GM18511 (cell line): Measurements from ENCODE around the gene LSAMP.
"Not testable (repeated sequence)": the region's sequence is repeated elsewhere in the genome, so short reads cannot be mapped to it uniquely, and the experiment has no call there.

Source experiments
- ATAC-seq: cut with Tn5 transposase; IDR thresholded peaks from one replicate; pipeline ENCODE4 v1.9.1; 2021; ENCODE audit warnings: mild to moderate bottlenecking, moderate library complexity; ENCODE audit not compliant: unreplicated experiment

Gene LSAMP

DNA sequence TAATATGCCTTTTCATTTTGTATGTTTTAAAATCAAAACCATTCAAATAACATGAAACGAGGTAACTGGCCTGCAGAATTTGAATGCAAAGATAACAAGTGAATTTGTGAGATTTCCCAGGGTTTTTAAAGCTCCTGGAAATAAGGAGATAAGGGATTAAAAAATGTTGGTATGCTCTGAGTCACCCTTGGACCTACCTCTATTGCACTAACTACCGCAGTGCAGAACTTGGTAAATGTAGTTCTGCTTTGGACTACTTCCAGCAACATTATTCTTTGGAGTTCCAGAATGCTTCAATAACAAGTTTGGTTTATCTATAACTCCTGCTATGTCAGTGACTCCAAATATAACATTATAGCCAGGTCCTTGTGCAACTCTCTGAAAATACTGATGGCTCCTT lies 620.2 kb downstream of the LSAMP start:
- ATAC-seq = no peak

- no peak for ATAC-seq
Observed at GRCh38 chr3:115823083-115823482, 622.2 kb downstream of the LSAMP start.

DNA sequence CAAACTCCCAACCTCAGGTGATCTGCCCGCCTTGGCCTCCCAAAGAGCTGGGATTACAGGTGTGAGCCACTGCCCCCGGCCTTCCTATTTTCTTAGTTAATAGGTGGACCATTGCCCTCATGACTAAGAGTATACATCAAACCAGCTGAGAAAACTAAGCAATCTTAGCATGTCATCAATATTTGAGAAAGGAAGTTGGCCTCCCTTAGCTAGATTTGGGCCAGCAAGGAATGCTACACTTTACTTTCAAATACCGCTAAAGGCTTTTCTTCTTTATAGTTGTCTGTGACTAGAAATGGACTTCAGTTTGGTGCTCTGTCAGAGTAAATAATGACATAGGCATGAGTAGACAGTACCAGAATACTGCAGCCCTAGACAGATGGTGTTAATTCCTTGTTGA lies 622.7 kb downstream of the LSAMP start:
- ATAC-seq = no peak

- ATAC-seq = peak; percentile 94
Observed at GRCh38 chr3:115819785-115820384, 625.4 kb downstream of the LSAMP start.

- ATAC-seq = peak; percentile 63
Observed at GRCh38 chr3:115814778-115815380, 630.4 kb downstream of the LSAMP start.

DNA sequence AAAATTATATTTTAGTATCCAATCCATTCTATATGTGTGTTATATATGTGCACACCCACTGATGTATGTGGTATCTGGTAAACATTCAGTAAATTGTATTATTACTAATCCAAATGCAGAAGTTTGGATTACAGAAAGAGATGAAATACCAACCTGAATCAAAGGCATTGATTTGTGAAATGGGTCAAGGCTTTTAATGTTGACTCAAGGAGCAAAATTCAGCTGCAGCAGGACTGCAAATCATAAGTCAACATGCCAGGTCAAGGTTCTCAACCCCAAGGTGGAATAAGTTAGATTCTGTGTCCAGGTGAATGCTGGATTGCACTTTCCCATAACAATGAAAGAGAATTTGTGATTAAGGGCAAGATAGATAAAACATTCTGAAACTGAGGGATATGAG lies 631.3 kb downstream of the LSAMP start:
- ATAC-seq = no peak

- ATAC-seq = no peak
Observed at GRCh38 chr3:115808816-115809215, 636.5 kb downstream of the LSAMP start.

- ATAC-seq = no peak
Observed at GRCh38 chr3:115808244-115808643, 637.0 kb downstream of the LSAMP start.

DNA sequence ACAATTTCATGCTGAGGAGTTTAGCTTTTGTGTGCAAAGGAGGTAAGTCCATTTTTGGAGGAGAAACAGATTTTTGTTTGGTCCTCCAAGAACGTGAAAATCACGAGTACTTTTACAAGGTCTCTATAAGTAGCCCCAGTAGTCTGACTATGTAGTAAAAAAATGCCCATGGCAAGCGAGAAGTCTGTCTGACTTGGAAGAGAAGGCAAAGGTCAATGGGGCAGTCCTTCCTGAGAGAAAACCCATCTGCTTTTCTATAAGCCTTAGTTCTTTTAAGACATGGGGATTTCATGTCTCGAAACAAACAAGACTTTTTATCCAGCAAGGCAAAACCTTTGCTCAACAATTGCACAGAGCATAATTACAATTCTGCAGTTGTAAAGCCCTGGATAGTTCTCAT lies 638.8 kb downstream of the LSAMP start:
- no peak for ATAC-seq

GRCh38 chr3:115805520-115805919 lies 639.8 kb downstream of the LSAMP start:
- no peak for ATAC-seq

DNA sequence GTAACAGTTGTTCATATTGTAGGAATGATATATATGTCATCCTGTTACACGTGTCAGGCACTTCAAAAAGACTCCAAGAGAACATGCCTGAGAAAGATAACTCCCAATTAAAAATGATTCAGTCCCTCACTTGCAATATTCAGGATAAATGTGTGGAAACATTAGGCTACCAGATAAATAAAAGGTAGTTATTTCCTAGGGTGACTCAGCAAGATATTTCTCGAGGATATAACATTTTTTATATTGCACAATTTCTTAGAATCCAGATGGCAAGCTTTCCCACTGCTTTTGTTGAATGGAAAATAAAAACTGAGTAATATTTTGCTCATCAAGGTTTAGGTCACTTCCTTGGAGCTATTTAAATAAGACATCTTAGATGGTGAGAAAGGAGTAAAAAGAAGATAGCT lies 640.6 kb downstream of the LSAMP start:
- ATAC-seq = no peak

DNA sequence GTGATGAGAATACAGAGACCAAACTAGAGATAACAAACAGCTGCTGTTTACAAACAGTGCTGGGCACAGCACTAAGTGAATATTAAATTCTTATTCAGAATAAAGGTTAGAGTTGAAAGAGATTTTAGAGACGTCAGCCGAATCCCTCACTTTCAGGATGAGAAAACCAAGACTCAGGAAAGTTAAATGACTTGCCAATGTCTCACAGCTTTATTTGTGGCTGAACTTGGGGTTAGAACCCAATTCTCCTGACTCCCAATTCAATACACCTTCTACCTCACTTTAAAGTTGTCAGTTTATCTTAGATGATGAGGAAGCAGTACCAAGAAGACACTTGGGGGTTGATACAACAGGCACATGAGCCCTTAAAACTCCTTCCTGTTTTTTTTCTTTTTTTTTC lies 641.1 kb downstream of the LSAMP start:
- ATAC-seq = no peak

DNA sequence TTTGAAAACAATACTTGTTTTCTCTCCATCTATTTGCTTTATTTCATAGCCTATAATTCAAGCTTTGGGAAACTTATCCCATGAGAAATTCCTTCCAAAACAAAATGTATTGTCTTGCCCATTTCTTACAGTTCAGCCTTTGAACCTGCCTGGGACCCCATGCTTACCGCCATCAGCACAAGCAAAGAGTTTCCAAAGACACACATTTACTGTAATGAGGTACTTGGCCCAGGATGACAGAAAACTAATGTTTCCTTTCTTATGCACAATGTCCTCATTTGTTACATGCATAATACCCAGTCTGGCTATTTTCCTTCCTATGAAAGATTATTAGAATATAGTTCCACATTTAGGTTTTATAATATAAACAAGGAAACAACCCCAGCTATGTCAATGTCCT lies 641.6 kb downstream of the LSAMP start:
- no peak for ATAC-seq

- ATAC-seq = no peak
Observed at GRCh38 chr3:115800489-115801075, 644.7 kb downstream of the LSAMP start.

GRCh38 chr3:115800065-115800464 lies 645.2 kb downstream of the LSAMP start:
- not testable (repeated sequence) for ATAC-seq

GRCh38 chr3:115792206-115792955 lies 652.9 kb downstream of the LSAMP start:
- peak; percentile 89 for ATAC-seq

DNA sequence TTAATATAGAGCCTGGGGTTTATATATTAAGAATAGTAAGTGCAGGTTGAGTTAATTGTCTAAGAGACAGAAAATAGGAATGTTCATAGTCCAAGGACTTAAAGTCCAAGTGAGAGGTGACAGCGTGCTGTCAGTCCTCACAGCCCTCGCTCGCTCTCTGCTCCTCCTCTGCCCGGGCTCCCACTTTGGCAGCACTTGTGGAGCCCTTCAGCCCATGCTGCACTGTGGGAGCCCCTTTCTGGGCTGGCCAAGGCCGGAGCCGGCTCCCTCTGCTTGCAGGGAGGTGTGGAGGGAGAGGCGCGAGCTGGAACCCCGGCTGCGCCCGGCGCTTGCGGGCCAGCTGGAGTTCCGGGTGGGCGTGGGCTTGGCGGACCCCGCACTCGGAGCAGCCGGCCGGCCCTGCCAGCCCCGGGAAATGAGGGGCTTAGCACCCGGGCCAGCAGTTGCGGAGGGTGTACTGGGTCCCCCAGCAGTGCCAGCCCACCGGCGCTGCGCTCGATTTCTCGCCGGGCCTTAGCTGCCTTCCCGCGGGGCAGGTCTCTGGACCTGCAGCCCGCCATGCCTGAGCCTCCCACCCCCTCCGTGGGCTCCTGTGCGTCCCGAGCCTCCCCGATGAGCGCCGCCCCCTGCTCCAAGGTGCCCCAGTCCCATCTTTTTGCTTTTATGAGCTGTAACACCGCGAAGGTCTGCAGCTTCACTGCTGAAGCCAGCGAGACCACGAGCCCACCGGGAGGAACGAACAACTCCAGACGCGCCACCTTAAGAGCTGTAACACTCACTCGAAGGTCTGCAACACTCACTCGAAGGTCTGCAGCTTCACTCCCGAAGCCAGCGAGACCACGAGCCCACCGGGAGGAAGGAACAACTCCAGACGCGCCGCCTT lies 653.8 kb downstream of the LSAMP start:
- not testable (repeated sequence) for ATAC-seq

DNA sequence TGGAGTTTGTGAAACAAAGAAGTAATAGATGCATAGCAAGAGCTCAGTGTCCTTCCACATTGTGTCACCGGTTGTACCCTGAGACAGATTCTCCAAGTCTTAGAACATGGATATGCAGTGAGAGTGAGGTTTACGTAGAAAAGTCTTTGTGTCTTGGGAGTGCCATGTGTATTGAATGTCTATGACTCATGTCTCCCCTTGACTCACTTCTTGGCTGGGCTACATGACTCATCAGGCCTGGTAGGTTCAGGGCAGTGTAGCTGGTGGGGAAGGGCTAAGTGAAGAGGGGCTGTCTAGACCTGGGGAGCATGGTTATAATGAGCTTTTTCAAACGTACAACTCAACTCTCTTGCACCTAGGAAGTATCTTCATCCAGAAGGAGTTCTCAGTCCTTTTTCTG lies 654.5 kb downstream of the LSAMP start:
- no peak for ATAC-seq

DNA sequence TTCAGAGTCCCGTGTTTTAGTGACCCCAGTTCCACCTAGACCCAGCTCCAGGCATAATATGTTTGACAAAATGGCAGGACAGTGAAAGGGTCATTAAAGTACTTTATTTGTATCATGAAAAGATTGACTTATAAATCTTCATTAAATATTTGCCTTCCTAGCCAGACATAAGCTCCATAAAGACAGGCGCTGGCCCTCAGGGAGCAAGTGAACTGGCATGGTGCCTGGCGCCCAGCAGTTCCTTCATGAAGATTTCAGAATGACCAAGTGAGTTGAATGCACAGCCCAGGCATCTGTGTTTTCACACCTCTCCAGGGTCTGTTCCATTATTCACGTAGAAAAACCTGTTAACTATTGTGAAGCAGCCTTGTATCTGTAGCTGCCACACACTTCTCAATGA lies 655.8 kb downstream of the LSAMP start:
- no peak for ATAC-seq

DNA sequence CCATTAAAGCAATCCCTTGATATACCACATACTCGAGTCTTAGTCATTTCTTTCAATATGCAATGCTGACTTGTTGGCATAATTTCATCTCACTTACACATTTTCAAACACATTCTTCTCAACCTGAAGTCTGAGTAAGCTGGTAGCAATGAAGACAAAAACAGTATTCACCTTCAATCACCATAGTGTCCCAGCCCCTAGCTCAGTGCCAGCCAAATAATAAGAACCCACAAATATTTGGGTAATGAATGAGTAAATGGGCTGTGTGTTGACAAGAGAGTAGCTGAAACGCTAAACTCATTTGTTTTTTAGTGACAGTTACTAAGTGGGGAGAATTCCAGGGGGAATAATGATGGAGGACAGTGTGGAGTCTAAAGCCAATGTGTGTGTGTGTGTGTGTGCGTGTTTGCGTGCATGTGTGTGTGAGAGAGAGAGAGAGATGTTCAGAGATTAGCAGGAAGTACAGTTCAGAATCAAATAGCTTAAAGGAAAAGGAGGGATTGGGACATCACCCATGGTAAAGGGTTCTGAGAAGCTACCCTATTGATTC lies 656.3 kb downstream of the LSAMP start:
- no peak for ATAC-seq

- ATAC-seq = no peak
Observed at GRCh38 chr3:115787818-115788217, 657.5 kb downstream of the LSAMP start.
